GM12878 (cell line): ENCODE measurements around the gene OCIAD2. TPM values are rescaled to one million over a fixed set of nuclear protein-coding genes. Genes with fewer than 3 reads are reported as not detected.

ENCODE experiments used
- ATAC-seq: fragments of 200-7000 bp; cut with Tn5 transposase; 3 replicates; pipeline ENCODE4 v1.9.1; 2020; ENCODE audit warnings: mild to moderate bottlenecking, moderate library complexity
- BruUV-seq: library from RNA; stranded (reverse); fragments of 400-500 nt; replicated peaks from 2 replicates; lab custom pipeline; 2021; lab: Mats Ljungman, UMichigan
- CTCF ChIA-PET: fragments of 300-600 bp; sonication (Branson Sonifier 250); formaldehyde crosslinking; extraction: SDS; loops from one replicate; lab custom pipeline; 2021; ENCODE audit warnings: inconsistent platforms; lab: Yijun Ruan, JAX
- POLR2A ChIA-PET: fragments of 350-600 bp; formaldehyde crosslinking; extraction: SDS; loops from one replicate; lab custom pipeline; 2021; ENCODE audit warnings: inconsistent platforms; lab: Charles Lee
- RAD21 ChIA-PET: fragments of 300-600 bp; sonication (Branson Sonifier 250); formaldehyde crosslinking; loops from one replicate; lab custom pipeline; 2023; ENCODE audit warnings: antibody characterized with exemption; ENCODE audit not compliant: unreplicated experiment; lab: Charles Lee
- SMC1A ChIA-PET: fragments of 300-600 bp; sonication (Branson Sonifier 250); formaldehyde crosslinking; loops from one replicate; lab custom pipeline; 2023; ENCODE audit not compliant: unreplicated experiment, uncharacterized antibody; lab: Charles Lee
- DNase-seq: peaks from one replicate; pipeline ENCODE4 v3.0.0-alpha.2; 2011; ENCODE audit warnings: low read depth, low spot score
- FAIRE-seq: peaks from 3 replicates; lab custom pipeline; 2011; peaks lifted over from hg19 to GRCh38; lab: Jason Lieb, UNC
- H2AFZ ChIP-seq: 2 replicates; pipeline ENCODE4 v1.6.0; 2011; ENCODE audit warnings: low read depth, low read length, control low read depth; ENCODE audit not compliant: control insufficient read depth
- H3K27ac ChIP-seq: 2 replicates; pipeline ENCODE4 v1.5.1; 2011; ENCODE audit warnings: control low read depth; ENCODE audit not compliant: control insufficient read depth, insufficient read depth
- H3K27me3 ChIP-seq, 2 experiments: replicated peaks in 1 of 2; 2 replicates each; pipeline versions ENCODE4 v1.6.0 to v1.6.1; 2011; ENCODE audit warnings: low read length in 1 of 2; ENCODE audit not compliant: control insufficient read depth in 2 of 2, insufficient read depth in 2 of 2
- H3K36me3 ChIP-seq, 2 experiments: 2 replicates each; pipeline ENCODE4 v1.5.1; 2011; ENCODE audit warnings: low read length in 1 of 2; ENCODE audit not compliant: control insufficient read depth in 2 of 2, insufficient read depth in 2 of 2
- H3K4me1 ChIP-seq: 2 replicates; pipeline ENCODE4 v1.6.1; 2011; ENCODE audit warnings: mild to moderate bottlenecking, low read length, moderate library complexity, mixed read lengths; ENCODE audit not compliant: control insufficient read depth, insufficient read depth
- H3K4me2 ChIP-seq: 2 replicates; pipeline ENCODE4 v1.6.0; 2011; ENCODE audit warnings: control low read depth; ENCODE audit not compliant: control insufficient read depth, insufficient read depth
- H3K4me3 ChIP-seq: fragments of 200-600 bp; sonication (generic); 2 replicates; pipeline ENCODE4 v1.5.1; 2016
- H3K79me2 ChIP-seq: 2 replicates; pipeline ENCODE4 v1.6.0; 2011; ENCODE audit warnings: low read length; ENCODE audit not compliant: control insufficient read depth, insufficient read depth
- H3K9ac ChIP-seq: 2 replicates; pipeline ENCODE4 v1.8.0; 2011; ENCODE audit warnings: low read length, control low read depth, mixed read lengths; ENCODE audit not compliant: control insufficient read depth, insufficient read depth
- H3K9me3 ChIP-seq: replicated peaks from 3 replicates; pipeline ENCODE4 v1.5.1; 2011; ENCODE audit warnings: mild to moderate bottlenecking, low read length; ENCODE audit not compliant: control insufficient read depth, insufficient read depth
- H4K20me1 ChIP-seq: 2 replicates; pipeline ENCODE4 v1.6.0; 2011; ENCODE audit not compliant: control insufficient read depth, insufficient read depth
- BCL11A ChIP-seq: IDR thresholded peaks from 2 replicates; pipeline ENCODE4 v1.6.1; 2011; ENCODE audit warnings: low read depth, low read length
- CBX5 ChIP-seq: sonication (generic); IDR thresholded peaks from 2 replicates; pipeline ENCODE4 v1.6.1; 2016; ENCODE audit warnings: low read depth, moderate library complexity, mild to moderate bottlenecking, inconsistent platforms
- STAT1 ChIP-seq: fragments of 450-650 bp; conservative IDR thresholded peaks from 2 replicates; pipeline ENCODE4 v1.6.1; 2014; ENCODE audit warnings: antibody characterized with exemption, mild to moderate bottlenecking
- ZBED1 ChIP-seq: IDR thresholded peaks from 2 replicates; pipeline ENCODE4 v1.6.1; 2016; ENCODE audit warnings: borderline replicate concordance
- WGBS: methylation state at CpG from one replicate; pipeline ENCODE4 v1.1.6; 2016; ENCODE audit warnings: low lambda C conversion rate; ENCODE audit not compliant: insufficient replicate concordance, insufficient coverage; ENCODE audit errors: missing lambda C conversion rate; 5-methylcytosine and 5-hydroxymethylcytosine counted together
- in situ Hi-C: fragments of 300-500 bp; cut with MboI; formaldehyde crosslinking; loops from 9 replicates; pipeline ENCODE4 v1.14.3; 2018; ENCODE audit warnings: mixed read lengths
- intact Hi-C: fragments of 100-400 bp; cut with micrococcal nuclease; formaldehyde crosslinking; loops from one replicate; pipeline ENCODE4 v1.14.2; 2022; ENCODE audit not compliant: unreplicated experiment
- polyA plus RNA-seq, 11 experiments: library from polyadenylated mRNA; depleted of rRNA in 4 of 11; unstranded in 6 of 11; stranded (reverse) in 5 of 11; fragments of >200 nt; fragmentation: Nextera tagmentation in 4 of 11; fragmentation: Illumina TruSeq in 1 of 11; extraction: Ambion mirVana in 4 of 11; extraction: Trizol in 1 of 11; gene quantifications; 1 replicate in 1 of 11; 2 replicates in 10 of 11; pipeline versions ENCODE4 v1.2.1 to v1.2.3, GENCODE V29; 2011 to 2016; ENCODE audit warnings: inconsistent platforms in 2 of 11, missing spikeins in 2 of 11, low read depth in 1 of 11
- total RNA-seq, 4 experiments: library from RNA; depleted of rRNA in 3 of 4; stranded (reverse); fragments of >200 nt in 3 of 4; fragmentation: Illumina TruSeq in 1 of 4; extraction: Trizol in 1 of 4; gene quantifications; 2 replicates each; pipeline versions ENCODE4 v1.2.1 to v1.2.3, GENCODE V29; 2013 to 2021
- TF ChIP-seq, protein P1 (sequence below): IDR thresholded peaks from 2 replicates; pipeline ENCODE4 v1.6.1; 2012; ENCODE audit warnings: mild to moderate bottlenecking, low read depth, low read length

Gene OCIAD2
- total and polyA plus RNA-seq, 10 of the 15 experiments (the other 5 are each of a cell fraction or from before 2014, with no cell fraction given) = 42.4 to 140 (median 70.0) TPM

- no peaks in the 10 kb centered on the region for H3K79me2 ChIP-seq
- no peak overlapping the region for H3K4me3 ChIP-seq
- BruUV-seq = no TSS peak
- ATAC-seq (no peak), FAIRE-seq (no peak), DNase-seq (no peak)
- ChIA-PET SMC1A (interaction anchor here (1.3 to 1.5 kb wide), 2 partner anchors 11 to 15 kb away, joined by 4 read pairs; no protein-coding TSS in a partner anchor), RAD21 (no interaction called here), POLR2A (no interaction called here), CTCF (interaction anchor here (1.4 kb wide), 1 partner anchor 16 kb away, joined by 3 read pairs; no protein-coding TSS in a partner anchor)
- no peak overlapping the region for H3K27ac ChIP-seq
- H4K20me1 ChIP-seq = no peaks in the 10 kb centered on the region
- intact Hi-C loops = no loop called here
- 78% methylated on average over 4 of the region's 4 CpGs for WGBS
- H3K4me2 ChIP-seq = no peak overlapping the region
- in situ Hi-C loops = no loop called here
- no peaks in the 10 kb centered on the region for H3K9me3 ChIP-seq
- H3K9ac ChIP-seq = no peak overlapping the region
- H2AFZ ChIP-seq = no peak overlapping the region
- no peaks in the 10 kb centered on the region for H3K27me3 ChIP-seq
- H3K36me3 ChIP-seq = no peaks in the 10 kb centered on the region
- H3K4me1 ChIP-seq = no peaks in the 10 kb centered on the region
- TF ChIP-seq, protein P1, sequence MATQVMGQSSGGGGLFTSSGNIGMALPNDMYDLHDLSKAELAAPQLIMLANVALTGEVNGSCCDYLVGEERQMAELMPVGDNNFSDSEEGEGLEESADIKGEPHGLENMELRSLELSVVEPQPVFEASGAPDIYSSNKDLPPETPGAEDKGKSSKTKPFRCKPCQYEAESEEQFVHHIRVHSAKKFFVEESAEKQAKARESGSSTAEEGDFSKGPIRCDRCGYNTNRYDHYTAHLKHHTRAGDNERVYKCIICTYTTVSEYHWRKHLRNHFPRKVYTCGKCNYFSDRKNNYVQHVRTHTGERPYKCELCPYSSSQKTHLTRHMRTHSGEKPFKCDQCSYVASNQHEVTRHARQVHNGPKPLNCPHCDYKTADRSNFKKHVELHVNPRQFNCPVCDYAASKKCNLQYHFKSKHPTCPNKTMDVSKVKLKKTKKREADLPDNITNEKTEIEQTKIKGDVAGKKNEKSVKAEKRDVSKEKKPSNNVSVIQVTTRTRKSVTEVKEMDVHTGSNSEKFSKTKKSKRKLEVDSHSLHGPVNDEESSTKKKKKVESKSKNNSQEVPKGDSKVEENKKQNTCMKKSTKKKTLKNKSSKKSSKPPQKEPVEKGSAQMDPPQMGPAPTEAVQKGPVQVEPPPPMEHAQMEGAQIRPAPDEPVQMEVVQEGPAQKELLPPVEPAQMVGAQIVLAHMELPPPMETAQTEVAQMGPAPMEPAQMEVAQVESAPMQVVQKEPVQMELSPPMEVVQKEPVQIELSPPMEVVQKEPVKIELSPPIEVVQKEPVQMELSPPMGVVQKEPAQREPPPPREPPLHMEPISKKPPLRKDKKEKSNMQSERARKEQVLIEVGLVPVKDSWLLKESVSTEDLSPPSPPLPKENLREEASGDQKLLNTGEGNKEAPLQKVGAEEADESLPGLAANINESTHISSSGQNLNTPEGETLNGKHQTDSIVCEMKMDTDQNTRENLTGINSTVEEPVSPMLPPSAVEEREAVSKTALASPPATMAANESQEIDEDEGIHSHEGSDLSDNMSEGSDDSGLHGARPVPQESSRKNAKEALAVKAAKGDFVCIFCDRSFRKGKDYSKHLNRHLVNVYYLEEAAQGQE = no peak
- no peak for TF ChIP-seq STAT1
Observed at GRCh38 chr4:48863728-48864127, 42.8 kb downstream of the OCIAD2 start.

DNA sequence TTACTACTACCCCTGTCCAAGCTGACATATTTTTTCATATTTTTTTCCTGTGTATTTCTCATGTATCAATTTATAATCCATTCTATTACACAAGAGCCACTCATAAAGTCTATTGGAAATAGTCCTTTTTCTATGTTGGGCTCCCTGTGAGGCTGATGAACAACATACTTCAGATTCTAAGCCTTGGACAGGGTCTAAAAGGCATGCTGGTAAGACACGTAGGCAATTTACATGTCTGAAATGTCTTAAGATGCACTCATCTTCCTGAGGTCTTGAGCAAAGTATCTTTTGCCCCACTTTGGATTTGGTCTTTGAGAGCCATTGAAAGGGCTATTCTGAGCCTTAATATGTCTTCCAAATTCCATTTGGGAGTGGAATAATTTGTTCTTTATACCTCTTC is 43.9 kb downstream of the OCIAD2 start:
- Histone ChIP-seq H3K36me3 (peaks cover 4 to 8% of the 10 kb centered on the region in 2 experiments; a peak in 2 of 4 replicates), H3K27me3 (no peaks in the 10 kb centered on the region), H2AFZ (no peak overlapping the region), H3K4me3 (no peak overlapping the region), H3K9ac (no peak overlapping the region), H4K20me1 (no peaks in the 10 kb centered on the region), H3K4me2 (no peak overlapping the region), H3K79me2 (no peaks in the 10 kb centered on the region), H3K4me1 (no peaks in the 10 kb centered on the region), H3K27ac (no peak overlapping the region), H3K9me3 (no peaks in the 10 kb centered on the region)
- ATAC-seq (no peak), FAIRE-seq (no peak), DNase-seq (no peak)
- ChIA-PET SMC1A (interaction anchor here (0.7 to 1.5 kb wide), 2 partner anchors 14 to 256 kb away, joined by 3 to 4 read pairs; no protein-coding TSS in a partner anchor), POLR2A (no interaction called here), CTCF (interaction anchor here (0.6 to 0.7 kb wide), 2 partner anchors 13 to 222 kb away, joined by 3 read pairs; no protein-coding TSS in a partner anchor), RAD21 (no interaction called here)
- 100% methylated on average over 1 of the region's 1 CpG for WGBS
- no TSS peak for BruUV-seq
- in situ Hi-C loops = no loop called here
- intact Hi-C loops = no loop called here
- TF ChIP-seq ZBED1 (0 out of 2 replicates have a peak, but pooled peaks have one; percentile 20), BCL11A (no peak), CBX5 (no peak)
